OCI-LY7 (cell line): ENCODE measurements around the gene ANO4. TPM values are rescaled to one million over a fixed set of nuclear protein-coding genes. Genes with fewer than 3 reads are reported as not detected.
"Not testable (repeated sequence)": the region's sequence is repeated elsewhere in the genome, so short reads cannot be mapped to it uniquely, and the experiment has no call there.

ENCODE experiments used
- BruUV-seq: library from RNA; stranded (reverse); fragments of 400-500 nt; replicated peaks from 2 replicates; lab custom pipeline; 2021; lab: Mats Ljungman, UMichigan
- CTCF ChIA-PET: fragments of 300-600 bp; sonication (Branson Sonifier 250); formaldehyde crosslinking; loops from one replicate; lab custom pipeline; 2022; ENCODE audit warnings: antibody characterized with exemption; ENCODE audit not compliant: unreplicated experiment; lab: Charles Lee
- POLR2A ChIA-PET: fragments of 300-600 bp; sonication (Branson Sonifier 250); formaldehyde crosslinking; loops from one replicate; lab custom pipeline; 2022; ENCODE audit warnings: antibody characterized with exemption; lab: Charles Lee
- DNase-seq: peaks from one replicate; pipeline ENCODE4 v3.0.0-alpha.2; 2015; ENCODE audit warnings: low spot score
- H2AFZ ChIP-seq: fragments of 200-600 bp; sonication (generic), shearing (Covaris generic); 2 replicates; pipeline ENCODE4 v1.6.1; 2014; ENCODE audit warnings: mild to moderate bottlenecking, antibody characterized with exemption, low read length, moderate library complexity
- H3K27ac ChIP-seq: fragments of 200-600 bp; sonication (generic); 2 replicates; pipeline ENCODE4 v1.5.1; 2014; ENCODE audit warnings: mixed run types, low read depth, mild to moderate bottlenecking, moderate library complexity, low read length, inconsistent platforms; ENCODE audit not compliant: poor library complexity, severe bottlenecking
- H3K36me3 ChIP-seq: fragments of 200-600 bp; sonication (generic); 2 replicates; pipeline ENCODE4 v1.6.1; 2014; ENCODE audit warnings: mild to moderate bottlenecking, antibody characterized with exemption, low read length, moderate library complexity, mixed read lengths; ENCODE audit not compliant: insufficient read depth
- H3K4me1 ChIP-seq: fragments of 200-600 bp; sonication (generic); 2 replicates; pipeline ENCODE4 v1.5.1; 2014; ENCODE audit warnings: mild to moderate bottlenecking, low read length; ENCODE audit not compliant: insufficient read depth, poor library complexity, severe bottlenecking
- H3K4me2 ChIP-seq: fragments of 200-600 bp; sonication (generic); 2 replicates; pipeline ENCODE4 v1.6.1; 2014; ENCODE audit warnings: mild to moderate bottlenecking, low read length
- H3K4me3 ChIP-seq: fragments of 200-600 bp; sonication (generic); 2 replicates; pipeline ENCODE4 v1.5.1; 2014; ENCODE audit warnings: mild to moderate bottlenecking, low read depth, low read length; ENCODE audit not compliant: poor library complexity, severe bottlenecking
- H3K79me2 ChIP-seq: fragments of 200-600 bp; sonication (generic); 2 replicates; pipeline ENCODE4 v1.6.1; 2016; ENCODE audit warnings: low read depth, mild to moderate bottlenecking, low read length, moderate library complexity, mixed read lengths; ENCODE audit not compliant: insufficient read depth
- H3K9me2 ChIP-seq: fragments of 200-600 bp; sonication (generic); 2 replicates; pipeline ENCODE4 v1.6.1; 2016; ENCODE audit warnings: mild to moderate bottlenecking, low read length, mixed read lengths; ENCODE audit not compliant: insufficient read depth
- H3K9me3 ChIP-seq: fragments of 200-600 bp; sonication (generic); 2 replicates; pipeline ENCODE4 v1.6.1; 2014; ENCODE audit warnings: mild to moderate bottlenecking, mixed run types, low read length, mixed read lengths
- H4K20me1 ChIP-seq: fragments of 200-600 bp; sonication (generic); 2 replicates; pipeline ENCODE4 v1.6.1; 2014; ENCODE audit warnings: mild to moderate bottlenecking, antibody characterized with exemption, low read length, moderate library complexity, mixed read lengths; ENCODE audit not compliant: insufficient read depth
- EZH2phosphoT487 ChIP-seq: fragments of 200-600 bp; sonication (generic); IDR thresholded peaks from 2 replicates; pipeline ENCODE4 v1.6.1; 2018; ENCODE audit warnings: low read depth, borderline replicate concordance, mild to moderate bottlenecking, mixed run types, antibody characterized with exemption, low read length, moderate library complexity, mixed read lengths
- intact Hi-C: fragments of 100-400 bp; cut with micrococcal nuclease; formaldehyde crosslinking; loops from one replicate; pipeline ENCODE4 v1.10.0; 2022; ENCODE audit not compliant: unreplicated experiment
- total RNA-seq, 2 experiments: library from RNA; depleted of rRNA in 1 of 2; stranded (reverse); fragments of >200 nt in 1 of 2; shearing (Covaris generic) in 1 of 2; gene quantifications; 2 replicates each; pipeline ENCODE4 v1.2.3, GENCODE V29; 2014 to 2022
- TF ChIP-seq, protein P1 (sequence below): fragments of 200-600 bp; sonication (generic); conservative IDR thresholded peaks from 2 replicates; pipeline ENCODE4 v1.5.1; 2014; ENCODE audit warnings: mild to moderate bottlenecking, antibody characterized with exemption, low read length, moderate library complexity, mixed read lengths

The ANO4 gene
- total RNA-seq, 2 experiments from 2014 or later: not detected

- CTCF ChIA-PET: no interaction called here
- POLR2A ChIA-PET: no interaction called here
- H3K4me1 ChIP-seq: no peaks in the 10 kb centered on the region
- H3K36me3 ChIP-seq: no peaks in the 10 kb centered on the region
- no peaks in the 10 kb centered on the region for H3K9me3 ChIP-seq
- no peak overlapping the region for H3K27ac ChIP-seq
- no peak for TF ChIP-seq EZH2phosphoT487
- TF ChIP-seq, protein P1, sequence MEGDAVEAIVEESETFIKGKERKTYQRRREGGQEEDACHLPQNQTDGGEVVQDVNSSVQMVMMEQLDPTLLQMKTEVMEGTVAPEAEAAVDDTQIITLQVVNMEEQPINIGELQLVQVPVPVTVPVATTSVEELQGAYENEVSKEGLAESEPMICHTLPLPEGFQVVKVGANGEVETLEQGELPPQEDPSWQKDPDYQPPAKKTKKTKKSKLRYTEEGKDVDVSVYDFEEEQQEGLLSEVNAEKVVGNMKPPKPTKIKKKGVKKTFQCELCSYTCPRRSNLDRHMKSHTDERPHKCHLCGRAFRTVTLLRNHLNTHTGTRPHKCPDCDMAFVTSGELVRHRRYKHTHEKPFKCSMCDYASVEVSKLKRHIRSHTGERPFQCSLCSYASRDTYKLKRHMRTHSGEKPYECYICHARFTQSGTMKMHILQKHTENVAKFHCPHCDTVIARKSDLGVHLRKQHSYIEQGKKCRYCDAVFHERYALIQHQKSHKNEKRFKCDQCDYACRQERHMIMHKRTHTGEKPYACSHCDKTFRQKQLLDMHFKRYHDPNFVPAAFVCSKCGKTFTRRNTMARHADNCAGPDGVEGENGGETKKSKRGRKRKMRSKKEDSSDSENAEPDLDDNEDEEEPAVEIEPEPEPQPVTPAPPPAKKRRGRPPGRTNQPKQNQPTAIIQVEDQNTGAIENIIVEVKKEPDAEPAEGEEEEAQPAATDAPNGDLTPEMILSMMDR: no peak
- H3K79me2 ChIP-seq: no peaks in the 10 kb centered on the region
- BruUV-seq: no TSS peak
- no peak overlapping the region for H3K4me2 ChIP-seq
- DNase-seq: no peak
- no peak overlapping the region for H3K4me3 ChIP-seq
- no peak overlapping the region for H2AFZ ChIP-seq
- H3K9me2 ChIP-seq: no peaks in the 10 kb centered on the region
- intact Hi-C loops: no loop called here
- no peaks in the 10 kb centered on the region for H4K20me1 ChIP-seq
Measured at GRCh38 chr12:101117842-101118241, 323.3 kb downstream of the ANO4 start.

- ChIA-PET POLR2A (no interaction called here), CTCF (no interaction called here)
- H3K9me3 ChIP-seq: no peaks in the 10 kb centered on the region
- no TSS peak for BruUV-seq
- no peak overlapping the region for H3K4me3 ChIP-seq
- no peak overlapping the region for H2AFZ ChIP-seq
- H3K4me1 ChIP-seq: no peaks in the 10 kb centered on the region
- intact Hi-C loops: no loop called here
- no peak overlapping the region for H3K4me2 ChIP-seq
- H3K79me2 ChIP-seq: no peaks in the 10 kb centered on the region
- no peaks in the 10 kb centered on the region for H3K9me2 ChIP-seq
- no peak for TF ChIP-seq EZH2phosphoT487
- TF ChIP-seq, protein P1: no peak
- no peaks in the 10 kb centered on the region for H3K36me3 ChIP-seq
- H3K27ac ChIP-seq: no peak overlapping the region
- H4K20me1 ChIP-seq: no peaks in the 10 kb centered on the region
- DNase-seq: no peak
Measured at GRCh38 chr12:101127521-101128219, 333.1 kb downstream of the ANO4 start.

- H3K4me1 ChIP-seq, H3K9me3 ChIP-seq, H3K4me3 ChIP-seq, POLR2A ChIA-PET, H3K36me3 ChIP-seq, H2AFZ ChIP-seq, BruUV-seq, CTCF ChIA-PET, H3K79me2 ChIP-seq, H3K27ac ChIP-seq, intact Hi-C loops, H4K20me1 ChIP-seq, H3K9me2 ChIP-seq, H3K4me2 ChIP-seq, DNase-seq: not testable (repeated sequence)
Measured at GRCh38 chr12:101145777-101146431, 351.3 kb downstream of the ANO4 start.
